ENCODE results near the gene ANO2. TPM values are rescaled to one million over a fixed set of nuclear protein-coding genes. Genes with fewer than 3 reads are reported as not detected.

The ANO2 gene
- total and polyA plus RNA-seq, 8 donors: 0.44 to 16.9 (median 3.8) TPM; not detected in 1

- Histone ChIP-seq H3K27me3 (no peaks in the 10 kb centered on the region), H3K27ac (no peak overlapping the region), H3K36me3 (no peaks in the 10 kb centered on the region), H3K4me1 (peaks cover 0 to 7% (median 0%) of the 10 kb centered on the region in 4 donors), H3K4me3 (no peak overlapping the region), H3K9me3 (no peaks in the 10 kb centered on the region)
- no peak for TF ChIP-seq POLR2AphosphoS5 (IDR thresholded peaks at IDR 0.05)
- intact Hi-C loops (cut with DNase I; ENCODE audit: low total_unique reads): no loop called here
- WGBS, 5 donors: 75 to 88% (median 86%) methylated on average over 6 of the region's 6 CpGs
- DNase-seq: no peak
These were observed 198.1 kb downstream of the ANO2 start for GRCh38 chr12:5746917-5747316.

- no peak overlapping the region for H3K4me3 ChIP-seq
- intact Hi-C loops (cut with DNase I; ENCODE audit: low total_unique reads): no loop called here
- no peaks in the 10 kb centered on the region for H3K27me3 ChIP-seq
- no peaks in the 10 kb centered on the region for H3K36me3 ChIP-seq
- DNase-seq: no peak
- no peaks in the 10 kb centered on the region for H3K9me3 ChIP-seq
- TF ChIP-seq POLR2AphosphoS5 (IDR thresholded peaks at IDR 0.05) (no peak), CTCF (IDR thresholded peaks at IDR 0.05) (no peak), POLR2A (IDR thresholded peaks at IDR 0.05) (no peak), EP300 (IDR thresholded peaks at IDR 0.05) (no peak)
- 82 to 87% (median 83%) methylated on average over 6 of the region's 6 CpGs for WGBS, 5 donors
- no peak overlapping the region for H3K27ac ChIP-seq
- H3K4me1 ChIP-seq: peaks cover 0 to 7% (median 0%) of the 10 kb centered on the region in 4 donors
These were observed 198.8 kb downstream of the ANO2 start for GRCh38 chr12:5746036-5746908.

- WGBS, 5 donors: 23 to 33% (median 28%) methylated on average over 6 of the region's 6 CpGs
- no peak overlapping the region for H3K27ac ChIP-seq
These were observed 199.7 kb downstream of the ANO2 start for GRCh38 chr12:5745251-5745888.

GRCh38 chr12:5742258-5742657 lies 202.8 kb downstream of the ANO2 start:
- WGBS, 5 donors: 72 to 92% (median 77%) methylated on average over 2 of the region's 2 CpGs
- intact Hi-C loops (cut with DNase I; ENCODE audit: low total_unique reads): no loop called here
- no peaks in the 10 kb centered on the region for H3K36me3 ChIP-seq

More at GRCh38 chr12:5745251-5745888, 199.7 kb downstream of the ANO2 start:
- Histone ChIP-seq H3K27me3 (no peaks in the 10 kb centered on the region), H3K36me3 (no peaks in the 10 kb centered on the region), H3K4me3 (no peak overlapping the region), H3K4me1 (peaks cover 0 to 7% (median 0%) of the 10 kb centered on the region in 4 donors), H3K9me3 (no peaks in the 10 kb centered on the region)
- TF ChIP-seq EP300 (IDR thresholded peaks at IDR 0.05) (no peak), POLR2A (IDR thresholded peaks at IDR 0.05) (no peak), POLR2AphosphoS5 (IDR thresholded peaks at IDR 0.05) (peak in 1 of 3 donors; percentile 11), CTCF (IDR thresholded peaks at IDR 0.05) (peak in 5 of 7 experiments; percentile 53 to 65 (median 55))
- peak; percentile 71 to 86 for DNase-seq
- intact Hi-C loops (cut with DNase I; ENCODE audit: low total_unique reads): no loop called here

More at GRCh38 chr12:5742258-5742657, 202.8 kb downstream of the ANO2 start:
- H3K4me1 ChIP-seq: peaks cover 0 to 7% (median 0%) of the 10 kb centered on the region in 4 donors
- no peaks in the 10 kb centered on the region for H3K9me3 ChIP-seq
- no peak for TF ChIP-seq POLR2AphosphoS5 (IDR thresholded peaks at IDR 0.05)
- no peak for TF ChIP-seq CTCF (IDR thresholded peaks at IDR 0.05)
- TF ChIP-seq EP300 (IDR thresholded peaks at IDR 0.05): no peak
- TF ChIP-seq POLR2A (IDR thresholded peaks at IDR 0.05): no peak
- no peak overlapping the region for H3K4me3 ChIP-seq
- H3K27ac ChIP-seq: no peak overlapping the region
- H3K27me3 ChIP-seq: no peaks in the 10 kb centered on the region
- no peak for DNase-seq

All from stomach (tissue), 9 donors.